Measurements from ENCODE around the gene PADI1.

The PADI1 gene

DNA sequence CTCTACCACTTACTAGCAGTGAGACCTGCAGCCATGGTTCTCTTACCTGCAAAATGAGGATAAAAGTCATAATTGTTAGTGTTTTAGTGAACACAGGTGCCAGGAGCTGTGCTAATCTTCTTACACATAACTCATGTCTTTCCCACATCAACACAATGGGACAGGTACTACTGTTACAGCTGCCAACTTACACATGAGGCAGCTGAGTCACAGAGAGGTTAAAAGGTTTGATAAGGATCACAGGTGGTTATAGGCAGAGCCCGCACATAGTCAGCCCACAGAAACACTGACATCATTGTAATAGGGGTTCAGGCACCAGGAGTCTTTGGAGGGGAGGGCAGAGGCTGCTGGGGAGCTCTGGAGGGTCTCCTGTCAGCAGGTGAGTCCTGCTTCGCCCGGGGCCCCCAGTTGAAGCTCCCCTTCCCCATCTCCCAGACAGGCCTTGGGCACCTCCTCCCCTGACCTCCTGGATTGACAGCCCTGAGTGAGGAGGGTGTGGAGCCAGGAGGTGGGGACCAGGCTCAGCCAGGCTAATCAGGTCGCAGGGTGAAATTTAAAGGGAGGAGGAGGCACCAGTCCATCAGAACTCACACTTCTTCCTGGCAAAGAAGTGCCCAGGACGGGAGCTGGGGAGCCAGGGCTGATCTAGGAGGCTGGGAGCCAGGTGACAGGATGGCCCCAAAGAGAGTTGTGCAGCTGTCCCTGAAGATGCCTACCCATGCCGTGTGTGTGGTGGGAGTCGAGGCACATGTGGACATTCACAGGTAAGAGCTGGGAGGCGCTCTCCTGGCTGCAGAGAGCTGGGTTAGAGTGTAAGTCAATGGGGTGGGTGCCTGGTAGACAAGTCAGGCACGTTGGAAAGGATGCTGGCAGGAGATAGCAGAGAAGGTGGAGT lies at the start of gene PADI1:
TSS of gene PADI1 (plus strand) at position 583 of the 895 bp plus-strand sequence. CDS start at position 673, 90 bp downstream.
- no peak for DNase-seq (ENCODE audit: low spot score)

GRCh38 chr1:17155257-17155920 lies 49.5 kb upstream of the PADI1 start:
- DNase-seq (ENCODE audit: low spot score): no peak

- no peak for DNase-seq (ENCODE audit: low spot score)
Measured at GRCh38 chr1:17156108-17156507, 48.8 kb upstream of the PADI1 start.

- DNase-seq (ENCODE audit: low spot score): no peak
Measured at GRCh38 chr1:17158961-17159360, 46.0 kb upstream of the PADI1 start.

GRCh38 chr1:17161137-17161740 lies 43.7 kb upstream of the PADI1 start:
- DNase-seq (ENCODE audit: low spot score): no peak

- no peak for DNase-seq (ENCODE audit: low spot score)
Measured at GRCh38 chr1:17161926-17162800, 42.8 kb upstream of the PADI1 start.

DNA sequence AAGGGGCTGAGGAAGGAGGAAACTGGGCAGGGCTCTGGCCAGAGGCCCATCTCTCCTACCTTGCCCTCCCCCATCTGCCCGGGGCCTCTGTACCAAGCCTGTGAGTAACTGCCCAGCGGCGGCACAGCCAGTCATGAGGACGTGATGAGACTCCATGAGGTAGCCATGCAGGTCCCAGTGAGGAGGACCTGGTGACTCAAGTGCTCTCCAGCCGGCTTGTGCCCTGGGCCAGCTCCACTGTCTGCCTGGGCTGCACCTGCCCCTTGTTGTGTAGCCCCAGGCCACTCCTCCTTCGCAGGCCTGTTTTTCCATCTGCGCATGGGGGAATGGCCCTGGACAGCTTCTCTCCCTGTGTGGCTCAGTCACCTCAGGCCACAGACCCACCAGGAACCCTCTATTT lies 42.0 kb upstream of the PADI1 start:
- DNase-seq (ENCODE audit: low spot score): no peak

DNA sequence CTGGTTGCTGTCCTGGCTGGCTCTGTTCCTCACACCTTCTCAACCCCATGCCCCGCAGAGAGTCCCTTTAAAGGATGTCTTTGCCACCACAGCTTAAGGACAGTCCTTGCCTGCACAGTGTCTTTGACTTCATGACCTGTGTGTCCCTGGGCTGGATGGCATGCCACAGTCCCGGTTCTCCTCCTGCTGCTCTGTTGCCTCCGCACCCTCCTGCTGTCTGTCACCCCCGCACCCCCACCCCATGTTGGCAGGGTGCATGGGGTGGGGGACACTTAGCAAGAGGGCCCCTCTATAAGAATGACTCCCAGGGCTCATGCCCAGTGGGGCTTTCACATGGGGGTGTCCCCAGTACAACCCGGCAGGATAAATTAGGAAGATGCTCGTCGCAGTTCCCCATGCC lies 41.6 kb upstream of the PADI1 start:
- no peak for DNase-seq (ENCODE audit: low spot score)

GRCh38 chr1:17163789-17164666 lies 40.9 kb upstream of the PADI1 start:
- DNase-seq (ENCODE audit: low spot score): no peak

DNA sequence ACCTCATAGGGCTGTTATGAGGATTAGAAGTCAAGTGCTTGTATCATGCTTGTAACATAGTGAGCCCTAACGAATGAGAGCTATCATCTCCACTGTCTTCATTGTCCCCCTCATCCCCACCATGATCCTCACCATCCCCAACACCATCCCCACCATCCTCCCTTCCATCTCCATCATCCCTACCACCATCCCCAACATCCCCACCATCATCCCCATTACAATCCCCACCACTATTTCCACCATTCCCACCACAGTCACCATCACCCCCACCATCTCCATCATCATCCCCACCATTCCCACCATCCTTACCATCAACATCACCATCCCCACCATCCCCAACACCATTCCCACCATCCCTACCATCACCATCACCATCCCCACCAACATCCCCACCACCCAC lies 39.1 kb upstream of the PADI1 start:
- no peak for DNase-seq (ENCODE audit: low spot score)

DNA sequence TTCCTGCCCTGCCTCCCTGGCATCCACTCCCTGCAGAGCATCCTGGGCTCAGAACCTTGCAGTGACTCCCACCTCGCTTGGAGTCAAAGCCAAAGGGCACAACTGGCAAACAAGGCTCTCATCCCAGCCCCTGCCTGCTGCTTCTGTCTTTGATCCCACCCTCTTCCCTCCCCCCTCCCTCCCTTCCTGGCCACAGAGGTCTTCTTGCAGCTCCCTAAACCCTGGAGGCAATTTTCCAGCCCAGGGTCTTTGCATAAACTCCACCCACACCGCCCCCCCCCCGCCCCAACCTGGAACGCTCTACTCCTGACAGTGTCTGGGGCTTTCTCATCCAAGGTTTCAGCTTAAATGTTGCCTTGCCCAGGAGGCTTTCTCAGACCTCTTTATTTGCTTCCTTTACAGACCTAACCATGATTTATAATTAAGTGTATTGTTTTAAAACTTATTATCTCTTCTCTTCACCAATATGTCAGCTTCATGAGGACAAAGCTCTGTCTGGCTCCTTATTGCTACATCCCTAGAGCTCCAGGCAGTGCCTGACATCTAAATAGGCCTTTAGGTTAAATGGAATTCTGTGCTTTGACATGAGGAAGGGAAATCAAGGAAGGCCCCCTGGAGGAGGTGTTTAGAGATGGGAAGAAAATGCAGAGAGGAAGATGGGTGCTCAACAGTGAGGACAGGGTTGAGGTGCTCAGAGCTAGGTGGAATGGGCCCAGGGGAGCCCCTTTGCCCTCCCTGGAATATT lies 37.7 kb upstream of the PADI1 start:
- DNase-seq (ENCODE audit: low spot score): no peak

DNA sequence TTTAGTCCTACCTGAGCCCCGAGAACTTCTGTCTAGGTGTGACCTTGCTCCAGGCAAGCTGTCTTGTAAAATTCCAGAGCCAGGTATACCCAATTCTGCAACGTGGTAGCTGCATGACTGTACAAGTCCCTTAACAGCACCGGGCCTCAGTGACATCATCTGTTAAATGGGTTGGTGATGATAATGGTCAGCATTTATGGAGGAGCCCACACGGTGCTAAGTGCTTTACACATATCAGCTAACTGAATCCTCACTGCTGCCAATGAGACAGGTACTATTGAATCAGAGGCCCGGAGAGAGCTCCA lies 37.2 kb upstream of the PADI1 start:
- no peak for DNase-seq (ENCODE audit: low spot score)

GRCh38 chr1:17168091-17168876 lies 36.6 kb upstream of the PADI1 start:
- peak; percentile 90 for DNase-seq (ENCODE audit: low spot score)

- peak; percentile 58 for DNase-seq (ENCODE audit: low spot score)
Measured at GRCh38 chr1:17170571-17170970, 34.4 kb upstream of the PADI1 start.

GRCh38 chr1:17173217-17173616 lies 31.7 kb upstream of the PADI1 start:
- no peak for DNase-seq (ENCODE audit: low spot score)

GRCh38 chr1:17176306-17177061 lies 28.4 kb upstream of the PADI1 start:
- no peak for DNase-seq (ENCODE audit: low spot score)

DNA sequence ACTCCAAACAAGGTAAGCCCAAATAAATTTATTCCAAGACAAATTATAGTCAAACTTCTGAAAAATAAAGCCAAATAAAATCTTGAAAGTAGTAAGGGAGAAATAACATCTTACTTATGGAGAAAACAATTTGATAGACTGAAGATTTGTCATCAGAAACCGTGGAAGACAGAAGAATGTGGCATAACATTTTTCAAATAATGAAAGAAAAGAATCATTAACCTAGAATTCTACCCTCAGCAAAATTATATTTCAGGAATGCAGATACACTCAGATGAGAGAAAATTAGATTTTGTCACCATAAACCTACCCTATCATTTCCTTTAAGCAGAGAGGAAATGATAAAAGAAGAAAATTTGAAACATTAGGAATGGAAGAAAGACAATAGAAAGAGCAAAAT lies 27.3 kb upstream of the PADI1 start:
- no peak for DNase-seq (ENCODE audit: low spot score)

- no peak for DNase-seq (ENCODE audit: low spot score)
Measured at GRCh38 chr1:17181781-17182464, 23.0 kb upstream of the PADI1 start.
